ENCODE measurements around the gene IDH1. TPM values are rescaled to one million over a fixed set of nuclear protein-coding genes. Genes with fewer than 3 reads are reported as not detected.

Gene IDH1
- total RNA-seq (2014; rRNA removed; shearing (Covaris generic)) (28.2 and 36.2 TPM in 2 replicates), total RNA-seq (2022) (48.9 and 57.2 TPM in 2 replicates), Bru-seq, nascent RNA (percentile 76 among the genes with signal in this experiment), BruChase-seq, experiment 1, labeled RNA remaining after a 6-hour chase (percentile 71 among the genes with signal in this experiment), BruChase-seq, experiment 2, labeled RNA remaining after a 2-hour chase (percentile 87 among the genes with signal in this experiment)
- long read RNA-seq, transcript IDH1-201 (10 exons, 2,382 nt) = major isoform, 72 of 94 reads
- long read RNA-seq, partial matches to known transcripts = 4 of 94 reads
- long read RNA-seq, other reads (novel, unspliced or antisense) = 8 of 94 reads

GRCh38 chr2:208254871-208255556 lies at the start of gene IDH1:
Gene IDH1, minus strand, starts transcription at chr2:208255071. Its CDS starts 3,520 bp downstream, at chr2:208251551.
- ChIA-PET POLR2A (interaction anchor here (0.9 to 3.8 kb wide), 6 partner anchors 10 to 628 kb away, joined by 3 to 44 read pairs (median 5); partner anchors contain the start of gene PIKFYVE), CTCF (ENCODE audit: unreplicated experiment) (interaction anchor here (0.6 to 3.8 kb wide), 2 partner anchors 11 to 47 kb away, joined by 4 to 17 read pairs; partner anchors contain the start of gene PIKFYVE)
- peak within 1 kb of the TSS; percentile 69; the same call in 1 of the 2 replicates for H2AFZ ChIP-seq (ENCODE audit: low read length)
- H3K9me2 ChIP-seq (ENCODE audit: insufficient read depth, low read length) = no peaks in the 10 kb centered on the region
- BruUV-seq (replicated peaks) = no TSS peak
- peak; percentile 91 for DNase-seq (ENCODE audit: low spot score)
- peak within 1 kb of the TSS; percentile 77 for H3K4me3 ChIP-seq (ENCODE audit: low read depth, low read length, poor library complexity, severe bottlenecking)
- peaks cover 38% of the 10 kb centered on the region for H3K4me1 ChIP-seq (ENCODE audit: insufficient read depth, low read length, poor library complexity, severe bottlenecking)
- peak within 1 kb of the TSS; percentile 94 for H3K4me2 ChIP-seq (ENCODE audit: low read length)
- intact Hi-C loops (cut with micrococcal nuclease; ENCODE audit: unreplicated experiment) = loop anchor here (1.0 kb wide), 2 partner anchors 11 to 80 kb away; partner anchors contain the start of gene PIKFYVE
- peak within 1 kb of the TSS; percentile 65 for H3K27ac ChIP-seq (ENCODE audit: low read depth, low read length, poor library complexity, severe bottlenecking)
- H4K20me1 ChIP-seq (ENCODE audit: insufficient read depth, low read length) = peaks cover 4% of the 10 kb centered on the region; the same call in 1 of the 2 replicates
- H3K36me3 ChIP-seq (ENCODE audit: insufficient read depth, low read length) = peaks cover 36% of the 10 kb centered on the region
- no peaks in the 10 kb centered on the region for H3K9me3 ChIP-seq (ENCODE audit: low read length)
- peaks cover 9% of the 10 kb centered on the region; the same call in 1 of the 2 replicates for H3K79me2 ChIP-seq (ENCODE audit: insufficient read depth, low read depth, low read length)
- peak; percentile 81 for TF ChIP-seq CTCF (conservative IDR thresholded peaks at IDR 0.05; ENCODE audit: low read length)
- TF ChIP-seq EZH2phosphoT487 (IDR thresholded peaks at IDR 0.05; ENCODE audit: borderline replicate concordance, low read depth, low read length) = no peak

GRCh38 chr2:208304157-208304556 lies 49.3 kb upstream of the IDH1 start:
- no peak for TF ChIP-seq CTCF (conservative IDR thresholded peaks at IDR 0.05; ENCODE audit: low read length)
- TF ChIP-seq EZH2phosphoT487 (IDR thresholded peaks at IDR 0.05; ENCODE audit: borderline replicate concordance, low read depth, low read length) = no peak
- no peak for DNase-seq (ENCODE audit: low spot score)
- Histone ChIP-seq H3K4me3 (ENCODE audit: low read depth, low read length, poor library complexity, severe bottlenecking) (no peak overlapping the region), H3K9me3 (ENCODE audit: low read length) (no peaks in the 10 kb centered on the region), H3K9me2 (ENCODE audit: insufficient read depth, low read length) (no peaks in the 10 kb centered on the region), H4K20me1 (ENCODE audit: insufficient read depth, low read length) (no peaks in the 10 kb centered on the region), H3K4me1 (ENCODE audit: insufficient read depth, low read length, poor library complexity, severe bottlenecking) (no peaks in the 10 kb centered on the region), H3K27ac (ENCODE audit: low read depth, low read length, poor library complexity, severe bottlenecking) (no peak overlapping the region), H3K4me2 (ENCODE audit: low read length) (no peak overlapping the region), H3K79me2 (ENCODE audit: insufficient read depth, low read depth, low read length) (no peaks in the 10 kb centered on the region), H2AFZ (ENCODE audit: low read length) (no peak overlapping the region), H3K36me3 (ENCODE audit: insufficient read depth, low read length) (peaks cover 88% of the 10 kb centered on the region)
- no TSS peak for BruUV-seq (replicated peaks)
- POLR2A ChIA-PET = interaction anchor here (1.1 to 3.3 kb wide), 3 partner anchors 7 to 43 kb away, joined by 3 to 13 read pairs (median 4); no protein-coding TSS in a partner anchor
- CTCF ChIA-PET (ENCODE audit: unreplicated experiment) = no interaction called here
- intact Hi-C loops (cut with micrococcal nuclease; ENCODE audit: unreplicated experiment) = loop anchor here (2.0 kb wide), 1 partner anchor 15 kb away; no protein-coding TSS in a partner anchor
